ENCODE data around the gene EVA1C.
"Not testable (repeated sequence)": the region's sequence is repeated elsewhere in the genome, so short reads cannot be mapped to it uniquely, and the experiment has no call there.

GRCh38 chr21:32508036-32508435 lies 95.5 kb downstream of the EVA1C start:
- not testable (repeated sequence) for TF ChIP-seq EZH2 (IDR thresholded peaks at IDR 0.05); POLR2AphosphoS5 (IDR thresholded peaks at IDR 0.05; ENCODE audit: borderline replicate concordance, low read depth, low read length)

All from SK-N-MC (cell line).